Iris pigment epithelial cell (primary cell): ENCODE data around the gene THSD4.
"Not testable (repeated sequence)": the region's sequence is repeated elsewhere in the genome, so short reads cannot be mapped to it uniquely, and the experiment has no call there.

ENCODE experiments used
- DNase-seq: peaks from one replicate; pipeline ENCODE4 v3.0.0-alpha.2; 2011; ENCODE audit warnings: low read depth

THSD4 gene

DNA sequence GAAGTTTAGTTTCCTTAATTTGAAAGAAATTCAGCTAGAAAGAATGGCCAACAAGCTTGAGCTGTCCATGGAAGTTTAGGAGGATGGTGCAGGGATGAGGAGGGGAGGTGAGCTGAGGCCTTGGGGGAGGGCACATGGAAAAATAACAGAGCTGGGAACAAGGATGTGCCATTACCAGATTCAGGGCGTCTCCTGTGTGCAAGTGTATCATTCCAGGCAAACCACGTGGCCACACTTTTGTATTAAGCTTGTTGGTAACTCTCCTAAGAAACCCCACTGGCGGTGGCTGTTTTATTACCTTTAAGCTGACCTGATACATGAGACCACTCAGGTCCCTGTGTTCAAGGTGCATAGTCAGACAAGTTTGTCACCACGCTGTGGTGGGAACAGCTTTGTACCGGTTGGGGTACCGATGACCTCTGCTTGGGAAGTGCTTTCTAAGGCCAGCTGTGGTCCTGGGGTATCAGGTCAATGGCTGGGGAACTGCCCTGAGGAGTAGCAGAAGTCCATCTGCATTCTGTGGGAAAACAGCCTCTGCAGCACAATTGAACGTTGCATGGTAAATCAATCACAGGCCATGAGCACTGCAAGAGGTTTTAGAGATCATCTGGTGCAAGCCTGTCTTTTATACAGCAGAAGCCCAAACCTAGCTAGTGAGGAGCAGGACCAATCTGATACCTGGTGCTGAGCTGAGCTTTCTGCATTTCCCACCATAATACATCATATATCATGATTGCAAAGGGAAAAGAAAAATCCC lies 235.5 kb downstream of the THSD4 start:
- DNase-seq: no peak

DNA sequence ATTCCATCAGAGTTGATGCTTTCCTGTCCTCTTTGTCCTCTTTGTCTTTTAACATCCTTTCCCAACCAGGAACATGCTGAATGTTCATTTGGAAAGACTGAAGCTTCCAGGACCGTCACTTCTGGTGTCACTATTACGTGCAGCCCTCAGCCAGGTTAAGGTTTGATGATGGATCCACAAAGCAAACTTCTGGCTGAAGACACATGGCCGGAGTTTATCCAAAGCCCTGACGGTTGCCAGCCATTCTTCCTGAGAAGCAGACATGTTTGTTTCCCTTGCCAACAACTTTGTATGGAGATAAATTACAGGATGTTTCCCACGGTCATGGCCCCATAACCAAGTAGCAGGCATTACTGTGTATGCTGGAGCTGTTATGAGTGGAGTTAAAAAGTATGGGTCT lies 236.9 kb downstream of the THSD4 start:
- DNase-seq: no peak

GRCh38 chr15:71352765-71353164 lies 237.5 kb downstream of the THSD4 start:
- DNase-seq: no peak

- DNase-seq: no peak
Observed at GRCh38 chr15:71353171-71353570, 237.9 kb downstream of the THSD4 start.

- DNase-seq: no peak
Observed at GRCh38 chr15:71355268-71355667, 240.0 kb downstream of the THSD4 start.

DNA sequence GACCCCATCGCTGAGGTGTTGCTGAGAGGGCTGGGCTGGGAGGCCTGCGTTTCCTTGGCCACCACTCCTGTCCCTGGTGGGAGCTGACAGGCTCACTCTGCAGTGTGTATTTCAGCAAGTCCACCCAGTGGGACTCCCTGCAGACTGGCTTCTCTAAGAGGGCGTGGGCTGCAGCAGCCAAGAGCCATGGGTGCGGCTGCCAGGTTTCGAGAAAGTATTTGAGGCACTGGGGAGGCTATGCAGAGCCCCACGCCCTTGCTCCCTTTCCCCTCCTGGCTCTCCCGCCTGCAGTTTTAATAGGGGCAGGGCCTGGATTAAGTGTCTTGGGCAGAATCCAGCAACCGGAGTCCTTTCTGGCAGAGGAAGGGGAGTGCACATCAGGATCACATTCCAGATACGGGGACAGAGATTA lies 242.1 kb downstream of the THSD4 start:
- DNase-seq: no peak

DNA sequence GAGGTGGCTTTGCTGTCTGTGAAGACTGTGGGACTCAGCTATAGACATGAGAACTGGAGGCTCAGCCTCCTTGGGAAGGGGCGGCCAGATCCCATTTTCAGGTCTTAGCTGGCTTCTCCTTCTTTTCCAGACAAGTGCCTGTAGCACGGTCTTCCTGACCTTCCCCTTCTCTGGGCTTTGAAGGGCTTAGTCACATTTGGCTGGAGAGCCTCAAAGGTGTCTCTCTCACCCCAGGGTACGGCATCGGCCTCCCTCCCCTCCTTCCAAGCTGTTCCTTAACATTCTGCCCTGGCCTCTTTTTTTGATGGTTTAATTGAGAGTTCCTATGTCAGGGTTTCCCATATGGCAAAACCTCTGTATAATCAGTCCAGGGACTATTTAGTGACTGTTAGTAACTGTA lies 242.7 kb downstream of the THSD4 start:
- DNase-seq: no peak

GRCh38 chr15:71359246-71359645 lies 244.0 kb downstream of the THSD4 start:
- no peak for DNase-seq

GRCh38 chr15:71362556-71362955 lies 247.3 kb downstream of the THSD4 start:
- no peak for DNase-seq

DNA sequence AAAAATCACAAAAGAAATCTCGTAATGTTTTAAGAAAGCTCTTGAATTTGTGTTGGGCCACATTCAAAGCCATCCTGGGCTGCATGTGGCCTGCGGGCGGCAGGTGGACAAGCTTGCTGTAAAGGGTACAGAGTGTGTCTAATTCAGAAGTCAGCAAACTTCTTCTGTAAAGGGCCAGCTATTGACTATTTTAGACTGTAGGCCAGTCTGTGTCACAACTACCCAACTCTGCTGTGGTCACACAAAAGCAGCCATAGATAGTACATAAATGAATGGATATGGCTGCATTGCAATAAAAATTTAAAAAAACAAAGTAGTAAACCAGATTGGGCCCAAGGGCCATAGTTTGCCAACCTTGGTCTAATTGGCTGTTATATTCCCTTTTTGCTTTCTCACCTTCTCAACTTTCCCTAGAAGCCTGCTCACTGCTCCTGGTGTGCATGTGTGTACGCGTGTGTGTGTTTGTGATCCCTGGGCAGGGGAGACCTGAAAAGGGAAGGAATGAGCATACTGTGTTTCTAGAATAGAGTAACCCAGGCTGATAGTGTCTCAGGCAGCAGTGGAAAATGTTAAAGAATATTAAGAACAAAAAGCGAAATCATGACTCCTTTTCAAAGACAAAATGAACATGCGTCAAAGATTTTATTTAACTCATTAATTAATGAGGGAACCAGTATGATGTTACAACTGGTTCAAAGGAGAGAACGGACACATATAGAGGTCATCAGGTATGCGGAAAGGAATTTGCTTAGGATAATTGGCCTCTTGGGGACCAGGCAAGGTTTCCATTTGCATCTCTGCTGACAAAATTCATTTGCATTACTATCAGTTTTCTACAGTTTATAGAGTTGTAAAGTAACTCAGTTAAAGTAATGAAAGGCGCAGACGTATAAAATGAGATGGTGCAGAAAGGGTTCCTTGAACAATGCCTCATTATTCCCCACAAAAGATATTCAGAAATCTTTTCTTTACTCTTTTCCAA lies 248.0 kb downstream of the THSD4 start:
- DNase-seq: no peak

DNA sequence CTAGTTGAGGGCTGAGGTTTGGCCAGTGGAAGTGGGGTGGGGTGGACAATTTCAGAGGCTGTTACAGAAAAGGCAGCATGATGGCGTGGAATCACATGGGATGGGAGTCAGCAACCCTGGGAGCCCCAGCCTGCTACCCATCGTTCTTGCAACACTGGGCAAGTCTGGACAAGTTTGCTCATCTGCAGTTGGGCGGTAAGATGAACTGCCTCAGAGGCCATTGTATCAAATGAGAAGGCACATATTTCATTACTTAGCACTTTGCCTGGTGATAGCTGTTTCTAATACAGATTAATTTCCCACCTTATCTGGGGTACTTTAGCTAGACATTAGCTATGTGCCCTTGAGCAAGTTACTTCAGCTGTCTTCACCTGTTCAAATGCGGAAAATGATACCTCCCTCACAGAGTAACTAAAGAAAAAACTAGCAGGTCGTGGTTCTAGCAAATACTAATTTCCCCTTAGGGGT lies 248.9 kb downstream of the THSD4 start:
- DNase-seq: no peak

GRCh38 chr15:71366522-71366921 lies 251.3 kb downstream of the THSD4 start:
- DNase-seq: no peak

GRCh38 chr15:71366926-71367325 lies 251.7 kb downstream of the THSD4 start:
- DNase-seq: no peak

GRCh38 chr15:71367737-71368136 lies 252.5 kb downstream of the THSD4 start:
- DNase-seq: not testable (repeated sequence)

DNA sequence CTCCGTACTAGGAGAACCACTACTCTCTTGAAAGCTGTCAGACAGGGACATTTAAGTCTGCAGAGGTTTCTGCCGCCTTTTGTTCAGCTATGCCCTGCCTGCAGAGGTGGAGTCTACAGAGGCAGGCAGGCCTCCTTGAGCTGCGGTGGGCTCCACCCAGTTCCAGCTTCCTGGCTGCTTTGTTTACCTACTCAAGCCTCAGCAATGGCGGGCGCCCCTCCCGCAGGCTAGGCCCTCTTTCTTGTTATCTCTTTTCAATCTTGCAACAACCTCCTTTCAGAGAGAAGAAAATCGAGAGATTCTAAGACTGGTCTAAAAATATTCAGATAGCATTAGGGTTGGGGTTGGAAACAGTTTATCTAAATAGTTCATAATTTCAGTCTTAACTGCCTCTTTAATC lies 257.5 kb downstream of the THSD4 start:
- DNase-seq: not testable (repeated sequence)

DNA sequence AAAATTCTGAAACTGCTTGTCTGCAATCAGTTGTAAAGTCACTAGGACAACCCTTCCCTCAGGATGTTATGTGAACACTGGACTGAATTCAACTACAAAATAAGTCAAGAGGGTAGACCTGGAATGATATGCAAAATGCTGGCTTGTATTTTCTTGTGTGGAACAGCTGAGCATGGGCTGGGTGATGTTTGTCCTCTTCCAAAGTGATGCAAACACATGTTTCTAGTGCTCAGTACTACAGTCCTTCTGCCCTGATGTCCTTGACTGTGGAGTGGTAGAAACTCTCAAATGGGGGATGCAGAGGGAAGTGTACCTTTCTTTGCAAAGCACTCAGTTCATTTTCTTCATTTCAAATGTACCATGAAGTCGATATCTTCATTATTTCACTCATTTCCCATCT lies 258.6 kb downstream of the THSD4 start:
- no peak for DNase-seq

GRCh38 chr15:71374607-71375352 lies 259.5 kb downstream of the THSD4 start:
- DNase-seq: peak; percentile 78

GRCh38 chr15:71375934-71376333 lies 260.7 kb downstream of the THSD4 start:
- no peak for DNase-seq

DNA sequence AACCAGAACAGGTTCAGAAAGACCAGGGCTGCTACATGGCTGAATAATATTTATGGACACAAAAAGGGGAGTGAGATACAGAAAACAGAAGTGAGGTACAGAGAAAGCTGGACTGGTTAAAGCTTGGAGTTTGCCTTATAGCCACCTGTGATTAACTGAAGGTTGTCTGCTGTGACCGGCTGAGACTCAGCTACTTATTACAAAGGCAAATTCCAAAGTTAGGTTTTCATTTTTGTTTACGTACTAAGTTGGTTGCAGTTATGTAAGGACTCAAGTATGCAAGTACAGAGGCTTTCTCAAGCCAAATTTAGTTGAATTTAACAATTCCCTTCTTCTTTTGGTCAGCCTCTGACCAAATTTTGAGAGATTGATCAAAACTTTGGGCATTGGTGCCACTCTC lies 264.6 kb downstream of the THSD4 start:
- peak; percentile 63 for DNase-seq

GRCh38 chr15:71380345-71380744 lies 265.1 kb downstream of the THSD4 start:
- DNase-seq: no peak

DNA sequence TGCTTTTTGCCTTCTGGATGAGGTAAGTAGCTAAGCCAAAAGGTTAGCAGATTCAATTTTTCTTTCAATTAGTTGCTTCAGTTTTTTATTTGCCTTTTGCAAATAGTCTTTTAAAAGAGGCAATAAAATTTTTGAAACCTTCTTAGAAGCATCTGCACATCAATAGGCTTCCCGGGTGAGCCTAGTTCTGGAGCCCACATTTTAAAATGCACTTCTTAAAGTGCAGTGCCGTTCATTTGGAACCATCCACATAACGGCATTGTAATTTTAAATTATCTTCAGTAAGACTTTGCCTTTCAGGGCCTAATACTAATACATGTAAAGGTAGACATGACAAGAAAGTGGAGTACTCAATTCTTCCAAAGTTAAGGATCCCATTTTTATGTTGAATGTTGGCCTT lies 269.2 kb downstream of the THSD4 start:
- DNase-seq: no peak

- no peak for DNase-seq
Observed at GRCh38 chr15:71385026-71385425, 269.8 kb downstream of the THSD4 start.
